ENCODE results near the gene LARP6.

DNA sequence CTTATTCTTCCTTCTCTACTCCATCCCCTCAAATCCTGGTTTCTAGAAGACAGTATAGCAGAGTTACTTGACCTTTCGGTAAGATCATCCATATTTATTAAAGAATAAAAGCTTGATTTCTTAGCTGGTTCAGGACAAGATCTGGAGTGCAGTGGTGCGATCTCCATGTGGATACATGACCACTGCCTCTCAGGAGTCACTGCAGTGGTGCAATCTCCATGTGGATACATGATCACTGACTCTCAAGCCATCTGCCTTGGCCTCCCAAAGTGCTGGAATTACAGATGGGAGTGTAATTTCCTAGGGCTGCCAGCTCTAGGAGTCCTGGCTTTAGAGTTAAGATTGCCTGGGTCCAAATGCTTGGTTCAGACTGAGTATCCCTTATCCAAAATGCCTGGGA is 16.5 kb downstream of the LARP6 start:
- TF ChIP-seq POLR2A (IDR thresholded peaks at IDR 0.05; ENCODE audit: low read length) (no peak), GATA1 (IDR thresholded peaks at IDR 0.05; ENCODE audit: low read depth, low read length) (no peak)
